Measurements from ENCODE around the gene BUB1B.

Gene BUB1B

DNA sequence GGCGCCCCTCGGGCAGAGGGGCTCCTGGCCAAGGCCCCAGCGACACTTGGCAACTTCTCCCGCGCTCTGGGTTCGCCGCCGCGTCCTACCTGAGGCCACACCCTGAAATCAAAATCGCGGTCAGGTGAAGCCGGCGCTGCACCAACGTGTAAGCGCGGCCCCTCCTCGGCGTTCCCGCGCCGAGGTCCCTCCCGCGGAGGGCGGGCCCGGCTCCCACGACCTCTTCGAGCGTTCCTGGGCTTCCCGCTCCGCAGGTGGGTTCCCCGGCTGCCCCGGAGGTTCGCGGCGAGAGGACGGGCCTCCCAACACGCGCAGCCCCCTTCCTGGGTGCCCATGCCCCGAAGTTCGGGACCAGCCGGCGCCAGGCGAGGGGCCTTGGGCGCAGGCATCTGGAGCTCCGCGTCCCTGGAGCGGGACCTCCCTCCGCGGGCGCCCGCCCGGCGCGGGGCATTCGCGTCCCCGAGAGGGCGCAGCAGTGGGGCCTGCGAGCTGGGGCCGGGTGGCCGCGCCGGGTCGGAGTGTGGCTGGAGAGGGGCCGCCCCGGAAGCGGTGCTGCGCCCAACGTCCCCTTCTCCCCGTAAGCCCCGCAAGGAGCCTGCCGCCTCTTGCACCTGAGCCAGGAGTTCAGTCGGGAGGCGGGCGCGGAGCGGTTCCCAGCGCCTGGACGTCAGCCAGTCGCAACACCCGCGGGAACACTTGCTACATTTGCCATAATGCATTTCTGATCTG is 91.7 kb downstream of the BUB1B start:
- TF ChIP-seq, protein P1, sequence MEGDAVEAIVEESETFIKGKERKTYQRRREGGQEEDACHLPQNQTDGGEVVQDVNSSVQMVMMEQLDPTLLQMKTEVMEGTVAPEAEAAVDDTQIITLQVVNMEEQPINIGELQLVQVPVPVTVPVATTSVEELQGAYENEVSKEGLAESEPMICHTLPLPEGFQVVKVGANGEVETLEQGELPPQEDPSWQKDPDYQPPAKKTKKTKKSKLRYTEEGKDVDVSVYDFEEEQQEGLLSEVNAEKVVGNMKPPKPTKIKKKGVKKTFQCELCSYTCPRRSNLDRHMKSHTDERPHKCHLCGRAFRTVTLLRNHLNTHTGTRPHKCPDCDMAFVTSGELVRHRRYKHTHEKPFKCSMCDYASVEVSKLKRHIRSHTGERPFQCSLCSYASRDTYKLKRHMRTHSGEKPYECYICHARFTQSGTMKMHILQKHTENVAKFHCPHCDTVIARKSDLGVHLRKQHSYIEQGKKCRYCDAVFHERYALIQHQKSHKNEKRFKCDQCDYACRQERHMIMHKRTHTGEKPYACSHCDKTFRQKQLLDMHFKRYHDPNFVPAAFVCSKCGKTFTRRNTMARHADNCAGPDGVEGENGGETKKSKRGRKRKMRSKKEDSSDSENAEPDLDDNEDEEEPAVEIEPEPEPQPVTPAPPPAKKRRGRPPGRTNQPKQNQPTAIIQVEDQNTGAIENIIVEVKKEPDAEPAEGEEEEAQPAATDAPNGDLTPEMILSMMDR (IDR thresholded peaks at IDR 0.05; ENCODE audit: low read depth, low read length): no peak
- H3K4me3 ChIP-seq (replicated peaks in 1 of 2; ENCODE audit: low read depth in 2 of 2, low read length in 2 of 2): peak overlapping the region; percentile 39 to 41
- peak in 1 of 2 donors; percentile 27 for DNase-seq (ENCODE audit: low read depth in 2 of 2)

DNA sequence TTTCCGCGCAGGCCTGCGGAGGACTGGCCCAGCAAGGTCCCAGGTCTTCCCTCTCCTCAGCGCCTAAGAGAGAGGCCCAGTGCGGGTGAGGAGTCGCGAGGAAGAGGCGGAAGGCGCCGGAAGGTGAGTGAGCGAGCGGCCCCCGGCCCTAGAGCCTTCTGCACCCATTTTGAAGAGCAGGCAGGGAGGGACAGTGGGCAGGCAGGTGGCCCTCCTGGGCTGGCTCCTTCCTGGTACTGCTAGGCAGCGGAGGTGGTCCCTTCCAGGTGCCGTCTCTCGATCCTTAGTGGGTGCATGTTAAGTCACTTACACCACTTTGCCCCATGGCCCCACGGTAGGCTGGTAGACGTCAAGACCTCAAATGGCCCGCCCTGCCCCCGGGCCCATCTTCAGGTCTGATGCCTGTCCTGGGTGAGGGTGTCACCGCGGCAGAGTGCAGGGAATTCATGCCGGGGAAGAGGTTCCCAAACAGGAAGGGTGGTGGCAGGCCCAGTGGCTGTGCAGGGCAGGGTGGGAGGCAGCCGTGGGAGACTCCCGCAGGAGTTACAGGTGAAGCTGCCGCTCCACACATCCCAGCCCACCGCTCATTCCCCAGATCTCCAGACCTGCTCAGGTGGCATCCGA is 92.4 kb downstream of the BUB1B start:
- TF ChIP-seq, protein P1 (IDR thresholded peaks at IDR 0.05; ENCODE audit: low read depth, low read length): no peak
- H3K4me3 ChIP-seq (replicated peaks in 1 of 2; ENCODE audit: low read depth in 2 of 2, low read length in 2 of 2): peak overlapping the region; percentile 39 to 41
- no peak for DNase-seq (ENCODE audit: low read depth in 2 of 2)

- TF ChIP-seq, protein P1 (IDR thresholded peaks at IDR 0.05; ENCODE audit: low read depth, low read length): no peak
- no peak overlapping the region for H3K4me3 ChIP-seq (replicated peaks in 1 of 2; ENCODE audit: low read depth in 2 of 2, low read length in 2 of 2)
- no peak for DNase-seq (ENCODE audit: low read depth in 2 of 2)
Observed at GRCh38 chr15:40254452-40254851, 93.6 kb downstream of the BUB1B start.

DNA sequence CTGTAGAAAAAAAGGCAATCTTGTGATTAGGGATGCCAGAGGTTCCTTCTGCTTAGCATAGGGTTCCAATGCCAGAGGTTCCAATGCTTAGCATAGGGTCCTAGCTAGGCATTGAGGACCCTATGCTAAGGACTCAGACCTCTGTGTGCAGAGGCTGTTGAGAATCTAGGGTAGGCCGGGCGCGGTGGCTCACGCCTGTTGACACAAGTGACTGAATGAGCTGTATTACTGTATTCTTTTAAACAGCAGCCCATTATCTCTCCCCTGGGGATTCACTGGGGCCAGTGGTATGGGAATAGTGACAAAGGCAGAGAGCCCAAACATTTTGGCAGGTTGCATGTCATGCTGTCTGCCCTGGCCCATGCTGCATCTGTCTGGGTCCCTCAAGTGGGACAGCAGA is 94.2 kb downstream of the BUB1B start:
- no peak for DNase-seq (ENCODE audit: low read depth in 2 of 2)
- H3K4me3 ChIP-seq (replicated peaks in 1 of 2; ENCODE audit: low read depth in 2 of 2, low read length in 2 of 2): no peak overlapping the region
- TF ChIP-seq, protein P1 (IDR thresholded peaks at IDR 0.05; ENCODE audit: low read depth, low read length): no peak

DNA sequence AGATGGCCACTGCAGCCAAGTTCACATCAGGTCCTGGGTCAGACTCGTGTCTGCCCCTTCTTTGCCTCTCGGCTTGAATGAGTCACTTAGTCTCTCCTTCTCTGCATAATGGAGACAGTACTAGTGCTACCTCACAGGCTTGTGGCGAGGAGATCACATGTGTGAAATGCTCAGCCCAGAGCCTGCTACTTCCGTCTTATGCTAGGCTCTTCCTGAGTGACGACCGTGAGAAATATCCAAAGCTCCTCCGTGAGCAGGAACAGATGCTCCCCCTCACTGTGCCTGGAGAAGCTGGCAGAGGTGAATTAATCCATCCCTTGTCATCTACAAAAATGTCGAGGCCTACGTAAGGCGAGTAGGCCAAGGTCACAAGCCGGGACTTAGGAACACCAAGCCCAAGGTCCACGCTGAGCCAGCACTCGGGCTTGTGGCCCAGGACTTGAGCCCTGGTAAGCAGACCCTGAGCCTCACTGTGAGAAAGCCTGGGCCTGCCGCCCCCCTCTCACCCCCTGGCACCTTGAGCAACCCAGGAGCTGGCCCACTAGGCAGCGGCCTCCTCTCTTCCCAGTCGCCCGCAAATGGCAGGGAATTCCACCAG is 95.9 kb downstream of the BUB1B start:
- H3K4me3 ChIP-seq (replicated peaks in 1 of 2; ENCODE audit: low read depth in 2 of 2, low read length in 2 of 2): no peak overlapping the region
- TF ChIP-seq, protein P1 (IDR thresholded peaks at IDR 0.05; ENCODE audit: low read depth, low read length): no peak
- peak in 1 of 2 donors; percentile 23 for DNase-seq (ENCODE audit: low read depth in 2 of 2)

GRCh38 chr15:40257656-40258450 is 97.0 kb downstream of the BUB1B start:
- TF ChIP-seq, protein P1 (IDR thresholded peaks at IDR 0.05; ENCODE audit: low read depth, low read length): no peak
- H3K4me3 ChIP-seq (replicated peaks in 1 of 2; ENCODE audit: low read depth in 2 of 2, low read length in 2 of 2): no peak overlapping the region
- DNase-seq (ENCODE audit: low read depth in 2 of 2): no peak
